Choroid plexus epithelial cell (primary cell): ENCODE measurements around the gene GPHB5.

ENCODE experiments used
- DNase-seq: peaks from one replicate; pipeline ENCODE4 v3.0.0-alpha.2; 2010; ENCODE audit warnings: low read depth
- H3K4me3 ChIP-seq: 2 replicates; pipeline ENCODE4 v1.5.1; 2011; ENCODE audit warnings: low read depth, mild to moderate bottlenecking, control low read depth, low read length, moderate library complexity
- CTCF ChIP-seq: conservative IDR thresholded peaks from 2 replicates; pipeline ENCODE4 v1.5.1; 2011; ENCODE audit warnings: low read depth, mild to moderate bottlenecking, control low read depth, inconsistent platforms, low read length, moderate library complexity

The GPHB5 gene

DNA sequence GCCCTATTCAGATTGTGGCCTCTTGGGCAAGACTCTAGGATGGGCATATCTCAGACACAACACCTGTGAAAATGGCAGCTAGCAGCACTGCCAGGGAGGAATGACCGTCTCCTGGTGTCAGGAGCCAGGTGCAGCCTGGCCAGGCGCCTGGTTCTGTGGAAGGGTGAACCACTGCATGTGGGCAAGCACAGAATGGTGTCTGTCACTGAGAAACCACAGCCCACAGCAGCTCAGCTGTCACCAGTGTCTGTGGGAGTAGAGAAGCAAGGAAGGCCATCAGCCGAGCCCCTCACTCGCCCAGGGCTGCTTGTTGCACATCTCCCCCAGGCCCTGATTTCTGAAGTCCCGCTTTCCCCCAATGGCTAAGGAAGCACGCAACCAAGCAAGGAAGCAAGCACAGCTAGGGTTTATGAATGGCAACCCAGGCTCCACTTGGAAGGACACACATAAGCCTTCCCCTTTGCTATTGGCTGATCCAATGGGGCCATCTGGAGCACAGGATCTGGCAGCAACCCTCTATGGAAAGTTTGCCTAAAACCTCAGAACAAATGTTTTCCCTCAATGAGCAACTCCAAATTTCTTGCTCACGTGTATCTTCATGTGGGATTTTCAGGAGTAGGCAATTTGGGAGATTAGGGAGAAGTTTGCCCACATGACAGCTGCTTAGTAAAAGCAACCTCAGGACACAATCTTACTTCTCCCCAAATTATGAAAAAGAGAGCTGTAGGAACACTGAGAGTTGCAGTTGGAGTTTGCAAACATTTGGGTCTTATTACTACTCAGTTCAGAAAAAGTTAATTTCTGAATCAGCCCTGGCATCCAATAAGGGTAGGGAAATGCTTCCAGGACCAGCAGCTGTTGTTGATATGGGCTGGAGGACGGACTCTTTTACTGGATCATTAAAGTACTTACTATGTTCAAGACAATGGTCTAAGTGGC, 44.7 kb downstream of the GPHB5 start:
- no peak for DNase-seq
- no peak for TF ChIP-seq CTCF
- no peak overlapping the region for H3K4me3 ChIP-seq

DNA sequence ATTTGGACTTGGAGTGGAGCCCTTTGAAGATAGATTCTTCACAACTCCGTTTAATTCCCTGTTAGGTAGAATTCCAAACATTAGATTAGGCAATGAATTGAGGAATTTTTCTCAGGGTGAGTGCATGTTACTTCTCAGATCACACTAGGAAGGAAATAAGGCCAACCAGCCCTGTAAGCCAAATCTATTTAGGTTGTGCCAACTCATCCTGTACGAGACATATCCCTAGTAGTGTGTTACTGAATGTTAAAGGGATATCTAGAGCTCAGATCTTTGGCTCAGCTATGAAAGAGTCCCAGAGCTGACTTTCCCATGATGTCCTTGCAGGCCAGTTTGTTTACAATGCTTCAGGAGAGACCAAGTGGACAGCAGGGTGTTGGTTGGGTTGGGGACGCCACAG, 45.6 kb downstream of the GPHB5 start:
- DNase-seq: no peak
- no peak overlapping the region for H3K4me3 ChIP-seq
- TF ChIP-seq CTCF: no peak

- no peak for DNase-seq
- TF ChIP-seq CTCF: no peak
- H3K4me3 ChIP-seq: no peak overlapping the region
Observed at GRCh38 chr14:63269561-63270225, 49.0 kb downstream of the GPHB5 start.

DNA sequence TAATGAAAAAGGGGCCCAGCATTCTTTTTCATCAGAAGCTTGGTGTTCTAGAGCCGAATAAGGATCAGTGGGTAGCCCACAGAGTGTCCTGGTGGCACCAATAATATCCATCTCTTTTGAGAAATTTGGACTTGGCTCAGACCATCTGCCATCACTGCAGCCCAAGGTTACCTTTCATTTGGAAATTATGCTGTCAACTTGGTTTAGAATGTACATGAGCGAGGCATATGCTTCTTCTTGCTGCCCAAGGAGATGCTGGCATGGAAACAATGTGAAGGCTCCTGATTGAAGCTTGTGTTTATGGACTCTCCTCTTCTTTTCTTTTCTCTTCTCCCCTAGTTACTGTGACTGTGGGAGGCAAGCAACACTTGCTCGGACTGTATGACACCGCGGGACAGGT, 50.0 kb downstream of the GPHB5 start:
- no peak for TF ChIP-seq CTCF
- DNase-seq: no peak
- no peak overlapping the region for H3K4me3 ChIP-seq

DNA sequence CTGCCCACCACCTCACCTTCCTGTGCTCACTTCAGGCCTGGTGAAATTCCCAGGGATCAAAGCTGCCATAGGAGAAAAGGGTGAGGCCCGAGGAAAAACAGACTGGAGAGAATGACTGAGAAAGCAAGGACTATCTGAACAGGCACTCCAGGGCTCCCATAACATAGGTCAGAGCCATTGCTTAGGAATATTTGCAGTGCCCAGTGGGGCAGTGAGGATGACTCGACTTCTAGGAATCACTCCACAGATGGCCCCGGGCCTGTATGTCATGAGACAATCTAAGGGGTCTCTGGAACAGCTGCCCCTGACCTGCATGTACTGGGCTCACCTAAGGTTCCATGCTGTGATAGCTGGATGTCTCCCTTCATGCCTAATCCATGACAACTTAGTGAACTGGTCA, 51.6 kb downstream of the GPHB5 start:
- no peak overlapping the region for H3K4me3 ChIP-seq
- no peak for TF ChIP-seq CTCF
- DNase-seq: no peak

- TF ChIP-seq CTCF: no peak
- H3K4me3 ChIP-seq: no peak overlapping the region
- DNase-seq: peak; percentile 44
Observed at GRCh38 chr14:63266106-63266505, 52.6 kb downstream of the GPHB5 start.
